ENCODE data around the gene OPA1.

The OPA1 gene, protein sequence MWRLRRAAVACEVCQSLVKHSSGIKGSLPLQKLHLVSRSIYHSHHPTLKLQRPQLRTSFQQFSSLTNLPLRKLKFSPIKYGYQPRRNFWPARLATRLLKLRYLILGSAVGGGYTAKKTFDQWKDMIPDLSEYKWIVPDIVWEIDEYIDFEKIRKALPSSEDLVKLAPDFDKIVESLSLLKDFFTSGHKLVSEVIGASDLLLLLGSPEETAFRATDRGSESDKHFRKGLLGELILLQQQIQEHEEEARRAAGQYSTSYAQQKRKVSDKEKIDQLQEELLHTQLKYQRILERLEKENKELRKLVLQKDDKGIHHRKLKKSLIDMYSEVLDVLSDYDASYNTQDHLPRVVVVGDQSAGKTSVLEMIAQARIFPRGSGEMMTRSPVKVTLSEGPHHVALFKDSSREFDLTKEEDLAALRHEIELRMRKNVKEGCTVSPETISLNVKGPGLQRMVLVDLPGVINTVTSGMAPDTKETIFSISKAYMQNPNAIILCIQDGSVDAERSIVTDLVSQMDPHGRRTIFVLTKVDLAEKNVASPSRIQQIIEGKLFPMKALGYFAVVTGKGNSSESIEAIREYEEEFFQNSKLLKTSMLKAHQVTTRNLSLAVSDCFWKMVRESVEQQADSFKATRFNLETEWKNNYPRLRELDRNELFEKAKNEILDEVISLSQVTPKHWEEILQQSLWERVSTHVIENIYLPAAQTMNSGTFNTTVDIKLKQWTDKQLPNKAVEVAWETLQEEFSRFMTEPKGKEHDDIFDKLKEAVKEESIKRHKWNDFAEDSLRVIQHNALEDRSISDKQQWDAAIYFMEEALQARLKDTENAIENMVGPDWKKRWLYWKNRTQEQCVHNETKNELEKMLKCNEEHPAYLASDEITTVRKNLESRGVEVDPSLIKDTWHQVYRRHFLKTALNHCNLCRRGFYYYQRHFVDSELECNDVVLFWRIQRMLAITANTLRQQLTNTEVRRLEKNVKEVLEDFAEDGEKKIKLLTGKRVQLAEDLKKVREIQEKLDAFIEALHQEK

GRCh38 chr3:193592841-193593667, at the start of gene OPA1:
Gene OPA1, plus strand, starts transcription at chr3:193593208. Its CDS starts 170 bp downstream, at chr3:193593378.
- Histone ChIP-seq H3K27ac (ENCODE audit: low read depth, low read length) (peak within 1 kb of the TSS; percentile 12; the same call in 1 of the 2 replicates), H3K4me2 (ENCODE audit: low read length) (peak within 1 kb of the TSS; percentile 84), H3K79me2 (ENCODE audit: control insufficient read depth, low read length) (peaks cover 61% of the 10 kb centered on the region), H3K27me3 (ENCODE audit: control insufficient read depth, low read length) (no peaks in the 10 kb centered on the region), H3K36me3 (ENCODE audit: control insufficient read depth, low read length) (peaks cover 15% of the 10 kb centered on the region), H3F3A (ENCODE audit: control insufficient read depth, insufficient read depth) (no peaks in the 10 kb centered on the region), H3K4me1 (ENCODE audit: control insufficient read depth, low read length) (peaks cover 24% of the 10 kb centered on the region), H4K20me1 (ENCODE audit: control insufficient read depth, insufficient read depth, low read depth, low read length) (peaks cover 4% of the 10 kb centered on the region; the same call in 1 of the 2 replicates), H3K9me3 (ENCODE audit: control insufficient read depth, insufficient read depth, low read length) (no peaks in the 10 kb centered on the region), H3K4me3 (ENCODE audit: low read length) (peak within 1 kb of the TSS; percentile 90), H3K9me2 (replicated peaks; ENCODE audit: control insufficient read depth, low read length) (no peaks in the 10 kb centered on the region)
- TF ChIP-seq, protein P1, sequence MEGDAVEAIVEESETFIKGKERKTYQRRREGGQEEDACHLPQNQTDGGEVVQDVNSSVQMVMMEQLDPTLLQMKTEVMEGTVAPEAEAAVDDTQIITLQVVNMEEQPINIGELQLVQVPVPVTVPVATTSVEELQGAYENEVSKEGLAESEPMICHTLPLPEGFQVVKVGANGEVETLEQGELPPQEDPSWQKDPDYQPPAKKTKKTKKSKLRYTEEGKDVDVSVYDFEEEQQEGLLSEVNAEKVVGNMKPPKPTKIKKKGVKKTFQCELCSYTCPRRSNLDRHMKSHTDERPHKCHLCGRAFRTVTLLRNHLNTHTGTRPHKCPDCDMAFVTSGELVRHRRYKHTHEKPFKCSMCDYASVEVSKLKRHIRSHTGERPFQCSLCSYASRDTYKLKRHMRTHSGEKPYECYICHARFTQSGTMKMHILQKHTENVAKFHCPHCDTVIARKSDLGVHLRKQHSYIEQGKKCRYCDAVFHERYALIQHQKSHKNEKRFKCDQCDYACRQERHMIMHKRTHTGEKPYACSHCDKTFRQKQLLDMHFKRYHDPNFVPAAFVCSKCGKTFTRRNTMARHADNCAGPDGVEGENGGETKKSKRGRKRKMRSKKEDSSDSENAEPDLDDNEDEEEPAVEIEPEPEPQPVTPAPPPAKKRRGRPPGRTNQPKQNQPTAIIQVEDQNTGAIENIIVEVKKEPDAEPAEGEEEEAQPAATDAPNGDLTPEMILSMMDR (IDR thresholded peaks at IDR 0.05; ENCODE audit: low read depth, low read length, poor library complexity, severe bottlenecking): peak; percentile 16
- TF ChIP-seq EZH2phosphoT487 (IDR thresholded peaks at IDR 0.05; ENCODE audit: borderline replicate concordance, low read length): no peak

GRCh38 chr3:193544289-193544688, 48.7 kb upstream of the OPA1 start:
- no peaks in the 10 kb centered on the region for H3K79me2 ChIP-seq (ENCODE audit: control insufficient read depth, low read length)
- no peak overlapping the region for H3K4me3 ChIP-seq (ENCODE audit: low read length)
- H3K4me2 ChIP-seq (ENCODE audit: low read length): no peak overlapping the region
- TF ChIP-seq EZH2phosphoT487 (IDR thresholded peaks at IDR 0.05; ENCODE audit: borderline replicate concordance, low read length): no peak
- TF ChIP-seq, protein P1 (IDR thresholded peaks at IDR 0.05; ENCODE audit: low read depth, low read length, poor library complexity, severe bottlenecking): no peak
- H3K9me2 ChIP-seq (replicated peaks; ENCODE audit: control insufficient read depth, low read length): no peaks in the 10 kb centered on the region
- no peaks in the 10 kb centered on the region for H3K4me1 ChIP-seq (ENCODE audit: control insufficient read depth, low read length)
- no peaks in the 10 kb centered on the region for H3F3A ChIP-seq (ENCODE audit: control insufficient read depth, insufficient read depth)
- no peaks in the 10 kb centered on the region for H3K9me3 ChIP-seq (ENCODE audit: control insufficient read depth, insufficient read depth, low read length)
- H4K20me1 ChIP-seq (ENCODE audit: control insufficient read depth, insufficient read depth, low read depth, low read length): no peaks in the 10 kb centered on the region
- no peaks in the 10 kb centered on the region for H3K36me3 ChIP-seq (ENCODE audit: control insufficient read depth, low read length)
- no peaks in the 10 kb centered on the region for H3K27me3 ChIP-seq (ENCODE audit: control insufficient read depth, low read length)
- no peak overlapping the region for H3K27ac ChIP-seq (ENCODE audit: low read depth, low read length)

DNA sequence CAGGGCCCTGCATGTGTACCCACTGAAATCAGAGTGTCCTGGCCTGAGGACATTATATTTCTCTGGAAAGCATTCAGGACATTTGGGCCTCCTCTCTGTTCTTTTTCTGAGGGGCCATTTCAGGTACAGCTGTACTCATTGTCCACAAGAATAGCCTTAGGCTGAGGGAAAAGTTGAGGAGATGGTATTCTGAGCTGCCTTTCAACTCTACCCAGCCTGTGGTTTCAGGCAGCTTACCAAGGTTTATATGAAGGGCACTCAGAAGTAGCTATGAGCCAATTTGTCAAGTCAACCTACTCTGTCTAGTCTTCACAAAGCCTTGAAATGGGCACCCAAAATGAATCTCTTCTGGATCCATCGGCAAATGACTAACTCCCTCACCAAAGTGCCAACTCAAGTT, 47.7 kb upstream of the OPA1 start:
- Histone ChIP-seq H3K36me3 (ENCODE audit: control insufficient read depth, low read length) (no peaks in the 10 kb centered on the region), H3K4me2 (ENCODE audit: low read length) (no peak overlapping the region)
- no peak for TF ChIP-seq EZH2phosphoT487 (IDR thresholded peaks at IDR 0.05; ENCODE audit: borderline replicate concordance, low read length)
- TF ChIP-seq, protein P1 (IDR thresholded peaks at IDR 0.05; ENCODE audit: low read depth, low read length, poor library complexity, severe bottlenecking): no peak

More for the DNA sequence above, 47.7 kb upstream of the OPA1 start:
- Histone ChIP-seq H3K79me2 (ENCODE audit: control insufficient read depth, low read length) (no peaks in the 10 kb centered on the region), H3F3A (ENCODE audit: control insufficient read depth, insufficient read depth) (no peaks in the 10 kb centered on the region), H3K9me3 (ENCODE audit: control insufficient read depth, insufficient read depth, low read length) (no peaks in the 10 kb centered on the region), H3K27ac (ENCODE audit: low read depth, low read length) (no peak overlapping the region), H4K20me1 (ENCODE audit: control insufficient read depth, insufficient read depth, low read depth, low read length) (no peaks in the 10 kb centered on the region), H3K4me1 (ENCODE audit: control insufficient read depth, low read length) (no peaks in the 10 kb centered on the region), H3K27me3 (ENCODE audit: control insufficient read depth, low read length) (no peaks in the 10 kb centered on the region), H3K4me3 (ENCODE audit: low read length) (no peak overlapping the region), H3K9me2 (replicated peaks; ENCODE audit: control insufficient read depth, low read length) (no peaks in the 10 kb centered on the region)

Measured in DOHH2 (cell line).